Measurements from ENCODE around the gene MAN2A2. TPM values are rescaled to one million over a fixed set of nuclear protein-coding genes. Genes with fewer than 3 reads are reported as not detected.

The MAN2A2 gene
- total and polyA plus RNA-seq, 2 of the 8 experiments (the other 6 are each of a cell fraction or from before 2014, with no cell fraction given) = 23.1 to 29.7 TPM

DNA sequence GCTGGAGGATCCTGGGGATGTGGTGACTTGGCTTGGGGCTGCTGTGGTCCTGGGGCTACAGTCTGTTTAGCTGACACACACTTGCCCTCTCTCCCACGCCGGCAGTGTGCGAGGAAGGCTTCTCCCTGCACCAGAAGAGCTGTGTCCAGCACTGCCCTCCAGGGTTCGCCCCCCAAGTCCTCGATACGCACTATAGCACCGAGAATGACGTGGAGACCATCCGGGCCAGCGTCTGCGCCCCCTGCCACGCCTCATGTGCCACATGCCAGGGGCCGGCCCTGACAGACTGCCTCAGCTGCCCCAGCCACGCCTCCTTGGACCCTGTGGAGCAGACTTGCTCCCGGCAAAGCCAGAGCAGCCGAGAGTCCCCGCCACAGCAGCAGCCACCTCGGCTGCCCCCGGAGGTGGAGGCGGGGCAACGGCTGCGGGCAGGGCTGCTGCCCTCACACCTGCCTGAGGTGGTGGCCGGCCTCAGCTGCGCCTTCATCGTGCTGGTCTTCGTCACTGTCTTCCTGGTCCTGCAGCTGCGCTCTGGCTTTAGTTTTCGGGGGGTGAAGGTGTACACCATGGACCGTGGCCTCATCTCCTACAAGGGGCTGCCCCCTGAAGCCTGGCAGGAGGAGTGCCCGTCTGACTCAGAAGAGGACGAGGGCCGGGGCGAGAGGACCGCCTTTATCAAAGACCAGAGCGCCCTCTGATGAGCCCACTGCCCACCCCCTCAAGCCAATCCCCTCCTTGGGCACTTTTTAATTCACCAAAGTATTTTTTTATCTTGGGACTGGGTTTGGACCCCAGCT is 21.7 kb upstream of the MAN2A2 start:
- Histone ChIP-seq H3K79me2 (ENCODE audit: control insufficient read depth in 1 of 2, insufficient read depth in 2 of 2, low read length in 2 of 2) (no peaks in the 10 kb centered on the region), H3K27me3 (replicated peaks in 1 of 4; ENCODE audit: control insufficient read depth in 3 of 4, extremely low read depth in 1 of 4, insufficient read depth in 3 of 4, low read length in 3 of 4) (no peaks in the 10 kb centered on the region), H3K56ac (replicated peaks; ENCODE audit: insufficient read length, low read depth, low read length) (no peak overlapping the region), H3K9ac (replicated peaks in 1 of 4; ENCODE audit: extremely low read depth in 1 of 4, low read depth in 3 of 4, low read length in 3 of 4) (no peak overlapping the region), H3K18ac (ENCODE audit: extremely low read depth, low read length) (no peak overlapping the region), H3K4me1 (replicated peaks in 1 of 4; ENCODE audit: control insufficient read depth in 3 of 4, insufficient read depth in 4 of 4, low read length in 3 of 4) (peaks cover 0 to 21% (median 15%) of the 10 kb centered on the region in 4 experiments; a peak in 6 of 7 replicates), H2BK5ac (ENCODE audit: low read depth, low read length) (no peak overlapping the region), H3K9me3 (ENCODE audit: insufficient read depth in 2 of 2, low read depth in 1 of 2, low read length in 1 of 2) (no peaks in the 10 kb centered on the region), H3K27ac (ENCODE audit: low read depth, low read length) (no peak overlapping the region), H4K5ac (ENCODE audit: insufficient read length, low read depth, low read length) (no peak overlapping the region), H2AFZ (ENCODE audit: low read length) (no peak overlapping the region), H4K91ac (replicated peaks; ENCODE audit: insufficient read length, low read length) (no peak overlapping the region), H3K4me3 (ENCODE audit: extremely low read depth in 1 of 4, insufficient read depth in 2 of 4, low read depth in 3 of 4, low read length in 4 of 4) (no peak overlapping the region), H3K4ac (replicated peaks; ENCODE audit: insufficient read length, low read depth, low read length) (no peak overlapping the region), H3K4me2 (ENCODE audit: insufficient read depth in 1 of 2, low read depth in 2 of 2, low read length in 2 of 2) (no peak overlapping the region), H4K8ac (ENCODE audit: extremely low read depth, insufficient read depth, low read length) (no peak overlapping the region; the same call in 1 of the 2 replicates), H3K14ac (ENCODE audit: insufficient read length) (no peak overlapping the region), H2BK120ac (replicated peaks; ENCODE audit: low read depth, low read length) (no peak overlapping the region), H2BK20ac (ENCODE audit: low read length) (no peak overlapping the region), H2AK5ac (ENCODE audit: low read depth, low read length) (no peak overlapping the region), H3K23me2 (ENCODE audit: low read depth, low read length) (peaks cover 1% of the 10 kb centered on the region; the same call in 1 of the 2 replicates), H2BK12ac (ENCODE audit: low read depth, low read length) (no peak overlapping the region), H2BK15ac (ENCODE audit: low read length) (no peak overlapping the region), H3K23ac (ENCODE audit: insufficient read length) (no peak overlapping the region), H4K20me1 (replicated peaks in 1 of 2; ENCODE audit: control insufficient read depth in 1 of 2, insufficient read depth in 2 of 2, low read length in 2 of 2) (peaks cover 0 to 3% of the 10 kb centered on the region in 2 experiments), H3K79me1 (ENCODE audit: low read depth, low read length) (no peaks in the 10 kb centered on the region; the same call in 1 of the 2 replicates), H3K36me3 (ENCODE audit: control insufficient read depth in 2 of 4, insufficient read depth in 4 of 4, low read length in 3 of 4) (peaks cover 5 to 18% (median 12%) of the 10 kb centered on the region in 4 experiments; a peak in 5 of 8 replicates)
- TF ChIP-seq SP2 (IDR thresholded peaks at IDR 0.05; ENCODE audit: low read length) = no peak
- TF ChIP-seq, protein P1, sequence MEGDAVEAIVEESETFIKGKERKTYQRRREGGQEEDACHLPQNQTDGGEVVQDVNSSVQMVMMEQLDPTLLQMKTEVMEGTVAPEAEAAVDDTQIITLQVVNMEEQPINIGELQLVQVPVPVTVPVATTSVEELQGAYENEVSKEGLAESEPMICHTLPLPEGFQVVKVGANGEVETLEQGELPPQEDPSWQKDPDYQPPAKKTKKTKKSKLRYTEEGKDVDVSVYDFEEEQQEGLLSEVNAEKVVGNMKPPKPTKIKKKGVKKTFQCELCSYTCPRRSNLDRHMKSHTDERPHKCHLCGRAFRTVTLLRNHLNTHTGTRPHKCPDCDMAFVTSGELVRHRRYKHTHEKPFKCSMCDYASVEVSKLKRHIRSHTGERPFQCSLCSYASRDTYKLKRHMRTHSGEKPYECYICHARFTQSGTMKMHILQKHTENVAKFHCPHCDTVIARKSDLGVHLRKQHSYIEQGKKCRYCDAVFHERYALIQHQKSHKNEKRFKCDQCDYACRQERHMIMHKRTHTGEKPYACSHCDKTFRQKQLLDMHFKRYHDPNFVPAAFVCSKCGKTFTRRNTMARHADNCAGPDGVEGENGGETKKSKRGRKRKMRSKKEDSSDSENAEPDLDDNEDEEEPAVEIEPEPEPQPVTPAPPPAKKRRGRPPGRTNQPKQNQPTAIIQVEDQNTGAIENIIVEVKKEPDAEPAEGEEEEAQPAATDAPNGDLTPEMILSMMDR (IDR thresholded peaks at IDR 0.05; ENCODE audit: control extremely low read depth in 1 of 3, insufficient read depth in 1 of 3, low read depth in 1 of 3, low read length in 3 of 3) = no peak
- TF ChIP-seq RAD21 (IDR thresholded peaks at IDR 0.05 in 1 of 2, conservative IDR thresholded peaks at IDR 0.05 in 1 of 2; ENCODE audit: low read depth in 2 of 2, low read length in 2 of 2) = 0 out of 4 replicates have a peak, but pooled peaks of 1 of the 2 experiments have one; percentile 5
- ChIA-PET CTCF (ENCODE audit: partially characterized antibody) (interaction anchor here (0.6 to 1.7 kb wide), 7 partner anchors 7 to 362 kb away, joined by 3 to 5 read pairs (median 3); no protein-coding TSS in a partner anchor), POLR2A (ENCODE audit: partially characterized antibody) (interaction anchor here (1.1 to 2.1 kb wide), 3 partner anchors 10 to 22 kb away, joined by 3 to 8 read pairs (median 4); partner anchors contain the start of gene MAN2A2)
- FAIRE-seq (no peak), DNase-seq (ENCODE audit: low read depth in 1 of 2, low spot score in 2 of 2) (no peak)
- WGBS, 2 experiments (ENCODE audit: extremely low coverage in 1 of 2, insufficient coverage in 1 of 2, insufficient read length in 1 of 2, insufficient replicate concordance in 2 of 2, low coverage in 1 of 2, low lambda C conversion rate in 2 of 2, missing lambda C conversion rate in 1 of 2) = 90% methylated on average over 27 of the region's 35 CpGs; no CpG with 5 or more reads in 1 of the 2 experiments
